ENCODE results near the gene SPDL1. TPM values are rescaled to one million over a fixed set of nuclear protein-coding genes. Genes with fewer than 3 reads are reported as not detected.

SPDL1 gene
- total and polyA plus RNA-seq, 2 of the 4 experiments (the other 2 are of a cell fraction): 18.8 to 29.4 TPM

DNA sequence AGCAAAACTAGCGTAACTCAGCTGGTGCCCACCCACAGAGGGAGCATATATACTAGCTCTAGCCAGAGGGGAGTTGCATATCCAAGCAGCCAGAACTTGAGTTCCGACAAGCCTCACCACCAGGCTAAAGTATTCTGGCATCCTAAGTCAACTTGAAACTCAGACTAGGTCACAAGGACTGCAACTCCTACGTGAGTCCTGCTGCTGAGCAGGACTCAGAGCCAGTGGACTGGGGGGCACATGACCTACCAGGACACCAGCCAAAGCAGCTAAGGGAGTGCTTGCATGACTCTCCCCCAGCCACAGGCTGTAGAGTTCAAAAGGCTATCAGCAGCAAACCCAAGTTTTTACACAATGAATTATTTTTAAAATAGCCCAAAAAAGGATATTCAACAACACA lies 26.1 kb downstream of the SPDL1 start:
- H3K36me3 ChIP-seq (ENCODE audit: control insufficient read depth, insufficient read depth, low read length): 0 out of 2 replicates have a peak, but pooled peaks cover 1% of the 10 kb centered on the region
- no peak for DNase-seq
- H2BK20ac ChIP-seq (ENCODE audit: low read depth, low read length): no peak overlapping the region
- no peak overlapping the region for H3K9ac ChIP-seq (ENCODE audit: low read depth, low read length)
- H3K9me3 ChIP-seq (ENCODE audit: control insufficient read depth, insufficient read depth, low read length): peaks cover 4% of the 10 kb centered on the region
- no peak overlapping the region for H3K14ac ChIP-seq (replicated peaks; ENCODE audit: low read depth, low read length)
- peak overlapping the region; percentile 13 for H2AFZ ChIP-seq (replicated peaks; ENCODE audit: low read length, poor library complexity)
- no peak overlapping the region for H3K56ac ChIP-seq (ENCODE audit: extremely low read depth, insufficient read depth, low read length)
- H3K4me3 ChIP-seq (ENCODE audit: insufficient read depth, low read depth, low read length): no peak overlapping the region
- no peak overlapping the region for H4K8ac ChIP-seq (ENCODE audit: low read depth in 2 of 2, low read length in 2 of 2)
- H2BK120ac ChIP-seq (ENCODE audit: low read depth, low read length): no peak overlapping the region
- H3K27me3 ChIP-seq (ENCODE audit: control insufficient read depth, insufficient read depth, low read length): no peaks in the 10 kb centered on the region
- POLR2A ChIA-PET (ENCODE audit: unreplicated experiment): no interaction called here
- no peak overlapping the region for H3K4me2 ChIP-seq (ENCODE audit: low read depth, low read length)
- CTCF ChIA-PET: no interaction called here
- no peak overlapping the region for H4K5ac ChIP-seq (ENCODE audit: low read depth, low read length)
- no peak overlapping the region for H2AK5ac ChIP-seq (ENCODE audit: low read depth, low read length)
- intact Hi-C loops (cut with micrococcal nuclease) (no loop called here), in situ Hi-C loops (cut with MboI; ENCODE audit: low sequenced_read_pairs) (no loop called here), dilution Hi-C loops (cut with HindIII; ENCODE audit: low sequenced_read_pairs, unreplicated experiment) (no loop called here)
- no peaks in the 10 kb centered on the region for H3K9me1 ChIP-seq (ENCODE audit: insufficient read depth, low read length)
- TF ChIP-seq, protein P1, sequence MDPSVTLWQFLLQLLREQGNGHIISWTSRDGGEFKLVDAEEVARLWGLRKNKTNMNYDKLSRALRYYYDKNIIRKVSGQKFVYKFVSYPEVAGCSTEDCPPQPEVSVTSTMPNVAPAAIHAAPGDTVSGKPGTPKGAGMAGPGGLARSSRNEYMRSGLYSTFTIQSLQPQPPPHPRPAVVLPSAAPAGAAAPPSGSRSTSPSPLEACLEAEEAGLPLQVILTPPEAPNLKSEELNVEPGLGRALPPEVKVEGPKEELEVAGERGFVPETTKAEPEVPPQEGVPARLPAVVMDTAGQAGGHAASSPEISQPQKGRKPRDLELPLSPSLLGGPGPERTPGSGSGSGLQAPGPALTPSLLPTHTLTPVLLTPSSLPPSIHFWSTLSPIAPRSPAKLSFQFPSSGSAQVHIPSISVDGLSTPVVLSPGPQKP (IDR thresholded peaks at IDR 0.05; ENCODE audit: borderline replicate concordance, low read depth, low read length): no peak
- TF ChIP-seq NFE2L2 (IDR thresholded peaks at IDR 0.05; ENCODE audit: low read depth, low read length): no peak
- TF ChIP-seq RAD21 (IDR thresholded peaks at IDR 0.05; ENCODE audit: low read length): no peak
- no peak for TF ChIP-seq FOS (IDR thresholded peaks at IDR 0.05; ENCODE audit: low read depth, low read length)
- no peak for TF ChIP-seq RCOR1 (IDR thresholded peaks at IDR 0.05; ENCODE audit: insufficient replicate concordance, low read length)
- TF ChIP-seq RFX5 (IDR thresholded peaks at IDR 0.05; ENCODE audit: low read depth, low read length): no peak
- no peak for TF ChIP-seq POLR2A (IDR thresholded peaks at IDR 0.05; ENCODE audit: low read depth, low read length)
- no peak for TF ChIP-seq SMC3 (IDR thresholded peaks at IDR 0.05; ENCODE audit: low read depth, low read length)
- no peak for TF ChIP-seq MAFK (IDR thresholded peaks at IDR 0.05; ENCODE audit: low read depth, low read length)
- no peak for TF ChIP-seq BHLHE40 (IDR thresholded peaks at IDR 0.05; ENCODE audit: low read depth, low read length)
- TF ChIP-seq CEBPB (IDR thresholded peaks at IDR 0.05; ENCODE audit: low read depth, low read length): no peak
- no peak for TF ChIP-seq CHD1 (IDR thresholded peaks at IDR 0.05; ENCODE audit: low read depth, low read length)
- TF ChIP-seq, protein P2, sequence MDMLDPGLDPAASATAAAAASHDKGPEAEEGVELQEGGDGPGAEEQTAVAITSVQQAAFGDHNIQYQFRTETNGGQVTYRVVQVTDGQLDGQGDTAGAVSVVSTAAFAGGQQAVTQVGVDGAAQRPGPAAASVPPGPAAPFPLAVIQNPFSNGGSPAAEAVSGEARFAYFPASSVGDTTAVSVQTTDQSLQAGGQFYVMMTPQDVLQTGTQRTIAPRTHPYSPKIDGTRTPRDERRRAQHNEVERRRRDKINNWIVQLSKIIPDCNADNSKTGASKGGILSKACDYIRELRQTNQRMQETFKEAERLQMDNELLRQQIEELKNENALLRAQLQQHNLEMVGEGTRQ (IDR thresholded peaks at IDR 0.05; ENCODE audit: low read depth, low read length): no peak
- TF ChIP-seq MAZ (IDR thresholded peaks at IDR 0.05; ENCODE audit: borderline replicate concordance, low read depth, low read length): no peak
- TF ChIP-seq MXI1 (IDR thresholded peaks at IDR 0.05; ENCODE audit: borderline replicate concordance, low read depth, low read length): no peak
- TF ChIP-seq, protein P3, sequence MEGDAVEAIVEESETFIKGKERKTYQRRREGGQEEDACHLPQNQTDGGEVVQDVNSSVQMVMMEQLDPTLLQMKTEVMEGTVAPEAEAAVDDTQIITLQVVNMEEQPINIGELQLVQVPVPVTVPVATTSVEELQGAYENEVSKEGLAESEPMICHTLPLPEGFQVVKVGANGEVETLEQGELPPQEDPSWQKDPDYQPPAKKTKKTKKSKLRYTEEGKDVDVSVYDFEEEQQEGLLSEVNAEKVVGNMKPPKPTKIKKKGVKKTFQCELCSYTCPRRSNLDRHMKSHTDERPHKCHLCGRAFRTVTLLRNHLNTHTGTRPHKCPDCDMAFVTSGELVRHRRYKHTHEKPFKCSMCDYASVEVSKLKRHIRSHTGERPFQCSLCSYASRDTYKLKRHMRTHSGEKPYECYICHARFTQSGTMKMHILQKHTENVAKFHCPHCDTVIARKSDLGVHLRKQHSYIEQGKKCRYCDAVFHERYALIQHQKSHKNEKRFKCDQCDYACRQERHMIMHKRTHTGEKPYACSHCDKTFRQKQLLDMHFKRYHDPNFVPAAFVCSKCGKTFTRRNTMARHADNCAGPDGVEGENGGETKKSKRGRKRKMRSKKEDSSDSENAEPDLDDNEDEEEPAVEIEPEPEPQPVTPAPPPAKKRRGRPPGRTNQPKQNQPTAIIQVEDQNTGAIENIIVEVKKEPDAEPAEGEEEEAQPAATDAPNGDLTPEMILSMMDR (conservative IDR thresholded peaks at IDR 0.05; ENCODE audit: low read depth, low read length): no peak
- no TSS peak for BruUV-seq (replicated peaks)
- no peaks in the 10 kb centered on the region for H3K4me1 ChIP-seq (ENCODE audit: control insufficient read depth, insufficient read depth, low read length)
- no peaks in the 10 kb centered on the region for H3K79me1 ChIP-seq (ENCODE audit: low read depth in 1 of 2, low read length in 2 of 2)
- no peak overlapping the region for H4K91ac ChIP-seq (ENCODE audit: insufficient read depth, low read depth, low read length)
- H4K20me1 ChIP-seq (ENCODE audit: insufficient read depth, low read length): no peaks in the 10 kb centered on the region
- H2AK9ac ChIP-seq (replicated peaks; ENCODE audit: low read depth, low read length, poor library complexity): no peak overlapping the region
- no peak overlapping the region for H3K23ac ChIP-seq (ENCODE audit: low read depth, low read length)
- 20% methylated on average over 1 of the region's 3 CpGs; no CpG with 5 or more reads in 1 of the 2 experiments for WGBS, 2 experiments (ENCODE audit: extremely low coverage in 2 of 2, insufficient read length in 1 of 2)
- ATAC-seq (ENCODE audit: low read depth): no peak
- H2BK15ac ChIP-seq (ENCODE audit: low read depth, low read length): no peak overlapping the region
- no peak overlapping the region for H3K18ac ChIP-seq (ENCODE audit: low read depth, low read length)
- H3K4ac ChIP-seq (ENCODE audit: low read depth, low read length): no peak overlapping the region
- no peak overlapping the region for H2BK5ac ChIP-seq (ENCODE audit: low read depth, low read length, poor library complexity, severe bottlenecking)
- H3K27ac ChIP-seq (ENCODE audit: insufficient read depth, low read length): no peak overlapping the region

Data from IMR-90 (cell line).